SK-N-SH (cell line): Measurements from ENCODE around the gene ZNF784. TPM values are rescaled to one million over a fixed set of nuclear protein-coding genes. Genes with fewer than 3 reads are reported as not detected.

Experiments used
- CTCF ChIA-PET: fragments of 300-600, 350-600 bp; formaldehyde crosslinking; extraction: SDS; loops from one replicate; lab custom pipeline; 2021; lab: Yijun Ruan, JAX
- POLR2A ChIA-PET: fragments of 350-600 bp; sonication (Branson Sonifier 250); formaldehyde crosslinking; extraction: SDS; loops from one replicate; lab custom pipeline; 2020; ENCODE audit warnings: antibody characterized with exemption, inconsistent platforms; lab: Yijun Ruan, JAX
- DNase-seq: peaks from one replicate; pipeline ENCODE4 v3.0.0; 2012
- H2AFZ ChIP-seq: fragments of 200-600 bp; sonication (generic); 2 replicates; pipeline ENCODE4 v1.8.1; 2016; ENCODE audit warnings: antibody characterized with exemption, mild to moderate bottlenecking, low read depth
- H3F3A ChIP-seq: fragments of 200-600 bp; sonication (generic); replicated peaks from 2 replicates; pipeline ENCODE3; 2016; ENCODE audit warnings: antibody characterized with exemption, mild to moderate bottlenecking; ENCODE audit not compliant: insufficient read depth
- H3K27ac ChIP-seq, 2 experiments: fragments of 200-500 bp in 1 of 2; fragments of 200-600 bp in 1 of 2; sonication (Bioruptor generic) in 1 of 2; sonication (generic), shearing (Covaris generic) in 1 of 2; 2 replicates each; pipeline versions ENCODE4 v1.5.1 to v1.6.1; 2014 to 2016; ENCODE audit warnings: low read depth in 2 of 2, inconsistent platforms in 1 of 2, low read length in 1 of 2, mild to moderate bottlenecking in 1 of 2, mixed read lengths in 1 of 2
- H3K27me3 ChIP-seq: fragments of 200-600 bp; sonication (generic), shearing (Covaris generic); 2 replicates; pipeline ENCODE4 v1.6.1; 2016; ENCODE audit warnings: mixed run types; ENCODE audit not compliant: insufficient read depth
- H3K36me3 ChIP-seq, 2 experiments: fragments of 200-500 bp in 1 of 2; fragments of 200-600 bp in 1 of 2; sonication (Bioruptor generic) in 1 of 2; sonication (generic) in 1 of 2; replicated peaks in 1 of 2; 2 replicates each; pipeline versions ENCODE3 to v1.5.1; 2014 to 2016; ENCODE audit warnings: low read length in 1 of 2, mild to moderate bottlenecking in 1 of 2; ENCODE audit not compliant: insufficient read depth in 2 of 2, control insufficient read depth in 1 of 2
- H3K4me1 ChIP-seq, 2 experiments: fragments of 200-500 bp in 1 of 2; fragments of 200-600 bp in 1 of 2; sonication (Bioruptor generic) in 1 of 2; sonication (generic), shearing (Covaris generic) in 1 of 2; 2 replicates each; pipeline versions ENCODE4 v1.5.1 to v1.6.1; 2014 to 2016; ENCODE audit warnings: low read depth in 1 of 2, low read length in 1 of 2, mixed run types in 1 of 2; ENCODE audit not compliant: insufficient read depth in 2 of 2, control insufficient read depth in 1 of 2
- H3K4me2 ChIP-seq: fragments of 200-600 bp; sonication (generic), shearing (Covaris generic); 2 replicates; pipeline ENCODE4 v1.6.1; 2017; ENCODE audit warnings: mixed run types
- H3K4me3 ChIP-seq, 2 experiments: fragments of 200-500 bp in 1 of 2; fragments of 200-600 bp in 1 of 2; sonication (Bioruptor generic) in 1 of 2; sonication (generic), shearing (Covaris generic) in 1 of 2; 2 replicates each; pipeline versions ENCODE4 v1.5.1 to v1.8.1; 2014 to 2016; ENCODE audit warnings: low read depth in 2 of 2, inconsistent platforms in 1 of 2, low read length in 1 of 2, mild to moderate bottlenecking in 1 of 2, mixed read lengths in 1 of 2, moderate library complexity in 1 of 2
- H3K79me2 ChIP-seq: fragments of 200-600 bp; sonication (generic); 2 replicates; pipeline ENCODE4 v1.8.1; 2017; ENCODE audit warnings: mild to moderate bottlenecking; ENCODE audit not compliant: insufficient read depth
- H3K9ac ChIP-seq: fragments of 200-600 bp; sonication (generic); 2 replicates; pipeline ENCODE4 v1.6.1; 2017; ENCODE audit warnings: mixed run types
- H3K9me2 ChIP-seq: fragments of 200-600 bp; sonication (generic); 2 replicates; pipeline ENCODE4 v1.6.1; 2017; ENCODE audit warnings: mixed run types
- H3K9me3 ChIP-seq: fragments of 200-600 bp; sonication (generic); 2 replicates; pipeline ENCODE4 v1.6.1; 2017; ENCODE audit warnings: mixed run types, mild to moderate bottlenecking, moderate library complexity
- H4K20me1 ChIP-seq: fragments of 200-600 bp; sonication (generic); 2 replicates; pipeline ENCODE4 v1.6.1; 2017; ENCODE audit warnings: mild to moderate bottlenecking, mixed run types; ENCODE audit not compliant: insufficient read depth
- CHD2 ChIP-seq: fragments of 150-350 bp; IDR thresholded peaks from 2 replicates; pipeline ENCODE4 v1.6.1; 2018; ENCODE audit warnings: low read length; ENCODE audit not compliant: partially characterized antibody
- ELF1 ChIP-seq: IDR thresholded peaks from 2 replicates; pipeline ENCODE4 v1.4.0; 2012
- EP300 ChIP-seq, 2 experiments: IDR thresholded peaks; 2 replicates each; pipeline versions ENCODE4 v1.4.0 to v1.6.1; 2012; ENCODE audit warnings: borderline replicate concordance in 1 of 2, low read depth in 1 of 2, low read length in 1 of 2
- FOSL2 ChIP-seq: IDR thresholded peaks from 2 replicates; pipeline ENCODE4 v1.4.0; 2012; ENCODE audit warnings: low read depth, mild to moderate bottlenecking, moderate library complexity, borderline replicate concordance
- GABPA ChIP-seq: IDR thresholded peaks from 2 replicates; pipeline ENCODE4 v1.4.0; 2012; ENCODE audit warnings: low read depth, mild to moderate bottlenecking
- GATA2 ChIP-seq: sonication (generic); formaldehyde crosslinking; IDR thresholded peaks from 2 replicates; pipeline ENCODE4 v1.5.0; 2020; ENCODE audit warnings: mild to moderate bottlenecking, missing genetic modification reagents
- MEF2A ChIP-seq: IDR thresholded peaks from 2 replicates; pipeline ENCODE4 v1.4.0; 2012; ENCODE audit warnings: low read depth, borderline replicate concordance
- MXI1 ChIP-seq: IDR thresholded peaks from 2 replicates; pipeline ENCODE4 v1.6.1; 2012; ENCODE audit warnings: mild to moderate bottlenecking, low read depth, low read length, improper control_type of control experiment
- NFIC ChIP-seq: IDR thresholded peaks from 2 replicates; pipeline ENCODE4 v1.4.0; 2012; ENCODE audit warnings: borderline replicate concordance
- NRF1 ChIP-seq: IDR thresholded peaks from 2 replicates; pipeline ENCODE4 v1.6.1; 2012; ENCODE audit warnings: low read depth, mild to moderate bottlenecking, low read length
- POLR2AphosphoS5 ChIP-seq: IDR thresholded peaks from 2 replicates; pipeline ENCODE4 v1.6.1; 2012; ENCODE audit warnings: low read depth, low read length
- RAD21 ChIP-seq: IDR thresholded peaks from 2 replicates; pipeline ENCODE4 v1.6.1; 2012; ENCODE audit warnings: mild to moderate bottlenecking, low read length
- RCOR1 ChIP-seq: fragments of 150-350 bp; IDR thresholded peaks from 2 replicates; pipeline ENCODE4 v1.6.1; 2017; ENCODE audit warnings: antibody characterized with exemption, low read length
- SMC3 ChIP-seq: IDR thresholded peaks from 2 replicates; pipeline ENCODE4 v1.6.1; 2012; ENCODE audit warnings: low read depth, low read length, improper control_type of control experiment
- TAF1 ChIP-seq: IDR thresholded peaks from 2 replicates; pipeline ENCODE4 v1.6.1; 2012; ENCODE audit warnings: low read depth, mild to moderate bottlenecking, low read length, moderate library complexity, borderline replicate concordance
- TCF12 ChIP-seq: IDR thresholded peaks from 2 replicates; pipeline ENCODE4 v1.4.0; 2012
- WGBS: methylation state at CpG from one replicate; pipeline ENCODE4 v1.1.6; 2017; ENCODE audit warnings: low lambda C conversion rate; 5-methylcytosine and 5-hydroxymethylcytosine counted together
- polyA plus RNA-seq, 3 experiments: library from polyadenylated mRNA; depleted of rRNA; stranded (reverse); fragments of >200 nt; gene quantifications; 2 replicates each; pipeline ENCODE4 v1.2.3, GENCODE V29; 2012
- TF ChIP-seq, protein P1 (sequence below): IDR thresholded peaks from 2 replicates; pipeline ENCODE4; 2012
- TF ChIP-seq, protein P2 (sequence below): fragments of 200-600 bp; sonication (generic); IDR thresholded peaks from 2 replicates; pipeline ENCODE4 v1.6.1; 2017; ENCODE audit warnings: antibody characterized with exemption, mild to moderate bottlenecking, moderate library complexity
- TF ChIP-seq, protein P3 (sequence below): IDR thresholded peaks from 2 replicates; pipeline ENCODE4 v1.6.1; 2012; ENCODE audit warnings: mild to moderate bottlenecking, low read depth, low read length, moderate library complexity
- TF ChIP-seq, protein P4 (sequence below): IDR thresholded peaks from 2 replicates; pipeline ENCODE4 v1.4.0; 2012; ENCODE audit warnings: low read depth
- TF ChIP-seq, protein P5 (sequence below): fragments of 150-350 bp; IDR thresholded peaks from 2 replicates; pipeline ENCODE4 v1.6.1; 2017; ENCODE audit warnings: antibody characterized with exemption, low read length, low read depth, borderline replicate concordance

The ZNF784 gene
- polyA plus RNA-seq, 1 of the 3 experiments (the other 2 are of a cell fraction): 5.5 TPM

DNA sequence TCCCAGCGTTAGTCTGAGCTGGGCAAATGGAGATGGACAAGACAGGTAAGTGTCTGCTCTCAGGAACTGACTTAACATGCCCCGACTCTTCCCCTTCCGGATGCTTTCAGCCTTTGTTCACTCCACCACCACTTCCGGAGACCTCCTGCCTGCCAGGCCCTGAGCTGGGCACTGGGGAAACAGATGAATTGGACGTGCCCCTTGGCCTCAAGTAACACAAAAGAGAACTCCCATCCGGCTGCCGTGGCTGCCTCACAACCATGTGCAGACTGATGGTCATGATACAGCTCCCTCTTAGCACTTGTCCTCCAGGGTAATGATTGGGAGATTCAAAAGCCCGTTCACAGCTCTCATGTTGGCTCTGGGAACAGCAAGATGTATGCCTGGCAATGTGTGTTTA lies 6.9 kb downstream of the ZNF784 start (continued):
- TF ChIP-seq, protein P1, sequence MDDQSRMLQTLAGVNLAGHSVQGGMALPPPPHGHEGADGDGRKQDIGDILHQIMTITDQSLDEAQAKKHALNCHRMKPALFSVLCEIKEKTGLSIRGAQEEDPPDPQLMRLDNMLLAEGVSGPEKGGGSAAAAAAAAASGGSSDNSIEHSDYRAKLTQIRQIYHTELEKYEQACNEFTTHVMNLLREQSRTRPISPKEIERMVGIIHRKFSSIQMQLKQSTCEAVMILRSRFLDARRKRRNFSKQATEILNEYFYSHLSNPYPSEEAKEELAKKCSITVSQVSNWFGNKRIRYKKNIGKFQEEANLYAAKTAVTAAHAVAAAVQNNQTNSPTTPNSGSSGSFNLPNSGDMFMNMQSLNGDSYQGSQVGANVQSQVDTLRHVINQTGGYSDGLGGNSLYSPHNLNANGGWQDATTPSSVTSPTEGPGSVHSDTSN: no peak
- TF ChIP-seq FOSL2 (no peak), POLR2AphosphoS5 (no peak), GABPA (no peak)
- TF ChIP-seq, all 33 proteins: peak for 0

DNA sequence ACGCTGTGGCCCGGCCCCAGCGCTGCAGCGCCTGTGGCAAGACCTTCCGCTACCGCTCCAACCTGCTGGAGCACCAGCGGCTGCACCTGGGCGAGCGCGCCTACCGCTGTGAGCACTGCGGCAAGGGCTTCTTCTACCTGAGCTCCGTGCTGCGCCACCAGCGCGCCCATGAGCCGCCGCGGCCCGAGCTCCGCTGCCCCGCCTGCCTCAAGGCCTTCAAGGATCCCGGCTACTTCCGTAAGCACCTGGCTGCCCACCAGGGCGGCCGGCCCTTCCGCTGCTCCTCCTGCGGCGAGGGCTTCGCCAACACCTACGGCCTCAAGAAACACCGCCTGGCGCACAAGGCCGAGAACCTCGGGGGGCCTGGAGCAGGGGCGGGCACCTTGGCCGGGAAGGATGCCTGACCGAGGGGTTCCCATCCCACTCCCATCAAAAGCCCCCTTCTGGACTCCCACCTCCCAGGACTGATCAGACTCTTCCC lies 7.9 kb downstream of the ZNF784 start:
- WGBS: 97% methylated on average over 31 of the region's 38 CpGs
- Histone ChIP-seq H3K4me2 (no peak overlapping the region), H3K4me3 (no peak overlapping the region), H2AFZ (no peak overlapping the region), H3K79me2 (peaks cover 17% of the 10 kb centered on the region; the same call in 1 of the 2 replicates), H3K36me3 (peaks cover 0 to 33% of the 10 kb centered on the region in 2 experiments), H3F3A (peaks cover 12% of the 10 kb centered on the region), H3K27ac (no peak overlapping the region), H3K9ac (no peak overlapping the region)
- CTCF ChIA-PET: interaction anchor here (0.6 to 6.7 kb wide), 2 partner anchors 16 to 99 kb away, joined by 3 to 40 read pairs; no protein-coding TSS in a partner anchor
- POLR2A ChIA-PET: no interaction called here
- TF ChIP-seq GATA2 (CRISPR knock-in tag) (no peak), SMC3 (no peak), RCOR1 (no peak), MEF2A (no peak), NRF1 (no peak), TCF12 (no peak), GABPA (no peak), MXI1 (no peak), EP300 (IDR thresholded peaks at IDR 0.05; ENCODE audit: borderline replicate concordance in 1 of 2, low read depth in 1 of 2, low read length in 1 of 2) (no peak), CHD2 (no peak), NFIC (no peak), FOSL2 (no peak), TAF1 (no peak), ELF1 (no peak), RAD21 (no peak)
- TF ChIP-seq, protein P2, sequence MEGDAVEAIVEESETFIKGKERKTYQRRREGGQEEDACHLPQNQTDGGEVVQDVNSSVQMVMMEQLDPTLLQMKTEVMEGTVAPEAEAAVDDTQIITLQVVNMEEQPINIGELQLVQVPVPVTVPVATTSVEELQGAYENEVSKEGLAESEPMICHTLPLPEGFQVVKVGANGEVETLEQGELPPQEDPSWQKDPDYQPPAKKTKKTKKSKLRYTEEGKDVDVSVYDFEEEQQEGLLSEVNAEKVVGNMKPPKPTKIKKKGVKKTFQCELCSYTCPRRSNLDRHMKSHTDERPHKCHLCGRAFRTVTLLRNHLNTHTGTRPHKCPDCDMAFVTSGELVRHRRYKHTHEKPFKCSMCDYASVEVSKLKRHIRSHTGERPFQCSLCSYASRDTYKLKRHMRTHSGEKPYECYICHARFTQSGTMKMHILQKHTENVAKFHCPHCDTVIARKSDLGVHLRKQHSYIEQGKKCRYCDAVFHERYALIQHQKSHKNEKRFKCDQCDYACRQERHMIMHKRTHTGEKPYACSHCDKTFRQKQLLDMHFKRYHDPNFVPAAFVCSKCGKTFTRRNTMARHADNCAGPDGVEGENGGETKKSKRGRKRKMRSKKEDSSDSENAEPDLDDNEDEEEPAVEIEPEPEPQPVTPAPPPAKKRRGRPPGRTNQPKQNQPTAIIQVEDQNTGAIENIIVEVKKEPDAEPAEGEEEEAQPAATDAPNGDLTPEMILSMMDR: no peak
- TF ChIP-seq, protein P3, sequence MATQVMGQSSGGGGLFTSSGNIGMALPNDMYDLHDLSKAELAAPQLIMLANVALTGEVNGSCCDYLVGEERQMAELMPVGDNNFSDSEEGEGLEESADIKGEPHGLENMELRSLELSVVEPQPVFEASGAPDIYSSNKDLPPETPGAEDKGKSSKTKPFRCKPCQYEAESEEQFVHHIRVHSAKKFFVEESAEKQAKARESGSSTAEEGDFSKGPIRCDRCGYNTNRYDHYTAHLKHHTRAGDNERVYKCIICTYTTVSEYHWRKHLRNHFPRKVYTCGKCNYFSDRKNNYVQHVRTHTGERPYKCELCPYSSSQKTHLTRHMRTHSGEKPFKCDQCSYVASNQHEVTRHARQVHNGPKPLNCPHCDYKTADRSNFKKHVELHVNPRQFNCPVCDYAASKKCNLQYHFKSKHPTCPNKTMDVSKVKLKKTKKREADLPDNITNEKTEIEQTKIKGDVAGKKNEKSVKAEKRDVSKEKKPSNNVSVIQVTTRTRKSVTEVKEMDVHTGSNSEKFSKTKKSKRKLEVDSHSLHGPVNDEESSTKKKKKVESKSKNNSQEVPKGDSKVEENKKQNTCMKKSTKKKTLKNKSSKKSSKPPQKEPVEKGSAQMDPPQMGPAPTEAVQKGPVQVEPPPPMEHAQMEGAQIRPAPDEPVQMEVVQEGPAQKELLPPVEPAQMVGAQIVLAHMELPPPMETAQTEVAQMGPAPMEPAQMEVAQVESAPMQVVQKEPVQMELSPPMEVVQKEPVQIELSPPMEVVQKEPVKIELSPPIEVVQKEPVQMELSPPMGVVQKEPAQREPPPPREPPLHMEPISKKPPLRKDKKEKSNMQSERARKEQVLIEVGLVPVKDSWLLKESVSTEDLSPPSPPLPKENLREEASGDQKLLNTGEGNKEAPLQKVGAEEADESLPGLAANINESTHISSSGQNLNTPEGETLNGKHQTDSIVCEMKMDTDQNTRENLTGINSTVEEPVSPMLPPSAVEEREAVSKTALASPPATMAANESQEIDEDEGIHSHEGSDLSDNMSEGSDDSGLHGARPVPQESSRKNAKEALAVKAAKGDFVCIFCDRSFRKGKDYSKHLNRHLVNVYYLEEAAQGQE: no peak
- TF ChIP-seq, protein P4, sequence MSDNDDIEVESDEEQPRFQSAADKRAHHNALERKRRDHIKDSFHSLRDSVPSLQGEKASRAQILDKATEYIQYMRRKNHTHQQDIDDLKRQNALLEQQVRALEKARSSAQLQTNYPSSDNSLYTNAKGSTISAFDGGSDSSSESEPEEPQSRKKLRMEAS: no peak
- TF ChIP-seq, protein P5, sequence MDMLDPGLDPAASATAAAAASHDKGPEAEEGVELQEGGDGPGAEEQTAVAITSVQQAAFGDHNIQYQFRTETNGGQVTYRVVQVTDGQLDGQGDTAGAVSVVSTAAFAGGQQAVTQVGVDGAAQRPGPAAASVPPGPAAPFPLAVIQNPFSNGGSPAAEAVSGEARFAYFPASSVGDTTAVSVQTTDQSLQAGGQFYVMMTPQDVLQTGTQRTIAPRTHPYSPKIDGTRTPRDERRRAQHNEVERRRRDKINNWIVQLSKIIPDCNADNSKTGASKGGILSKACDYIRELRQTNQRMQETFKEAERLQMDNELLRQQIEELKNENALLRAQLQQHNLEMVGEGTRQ: no peak
- TF ChIP-seq, all 33 proteins: peak for 0
- no peaks in the 10 kb centered on the region for H3K9me2 ChIP-seq
- H3K4me1 ChIP-seq: no peaks in the 10 kb centered on the region; a peak in 1 of 4 replicates
- no peak for DNase-seq
- H3K27me3 ChIP-seq: no peaks in the 10 kb centered on the region
- H4K20me1 ChIP-seq: peaks cover 18% of the 10 kb centered on the region
- no peaks in the 10 kb centered on the region for H3K9me3 ChIP-seq
